Measurements from ENCODE around the gene IRS4. TPM values are rescaled to one million over a fixed set of nuclear protein-coding genes. Genes with fewer than 3 reads are reported as not detected.
A peak's percentile ranks its signal among the peaks of the same experiment; 100 is the strongest.

IRS4 gene
- total RNA-seq, 2 donors from 2014 or later = 0.57 to 1.3 TPM

DNA sequence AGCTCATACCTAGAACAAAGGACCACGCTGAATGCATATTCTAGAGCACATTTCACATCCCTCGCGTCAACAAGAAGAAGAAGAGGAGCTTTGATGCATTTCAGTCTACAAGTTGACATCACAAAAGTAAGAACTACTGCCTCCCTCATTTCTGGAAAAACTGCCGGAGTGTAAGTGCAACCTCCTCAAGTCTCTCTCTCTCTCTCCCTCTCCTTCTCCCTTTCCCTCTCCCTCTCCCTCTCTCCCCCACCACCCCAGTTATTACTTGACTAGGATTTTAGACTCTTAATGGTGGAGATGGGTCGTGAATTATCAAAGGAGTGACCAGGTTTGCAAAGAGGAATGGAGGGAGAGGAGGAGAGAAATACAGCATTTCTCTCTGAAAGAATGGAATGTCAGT, 1.4 kb upstream of the IRS4 start:
- TF ChIP-seq POLR2AphosphoS5 (IDR thresholded peaks at IDR 0.05) (no peak), POLR2A (IDR thresholded peaks at IDR 0.05) (no peak)
- TF ChIP-seq, protein P1, sequence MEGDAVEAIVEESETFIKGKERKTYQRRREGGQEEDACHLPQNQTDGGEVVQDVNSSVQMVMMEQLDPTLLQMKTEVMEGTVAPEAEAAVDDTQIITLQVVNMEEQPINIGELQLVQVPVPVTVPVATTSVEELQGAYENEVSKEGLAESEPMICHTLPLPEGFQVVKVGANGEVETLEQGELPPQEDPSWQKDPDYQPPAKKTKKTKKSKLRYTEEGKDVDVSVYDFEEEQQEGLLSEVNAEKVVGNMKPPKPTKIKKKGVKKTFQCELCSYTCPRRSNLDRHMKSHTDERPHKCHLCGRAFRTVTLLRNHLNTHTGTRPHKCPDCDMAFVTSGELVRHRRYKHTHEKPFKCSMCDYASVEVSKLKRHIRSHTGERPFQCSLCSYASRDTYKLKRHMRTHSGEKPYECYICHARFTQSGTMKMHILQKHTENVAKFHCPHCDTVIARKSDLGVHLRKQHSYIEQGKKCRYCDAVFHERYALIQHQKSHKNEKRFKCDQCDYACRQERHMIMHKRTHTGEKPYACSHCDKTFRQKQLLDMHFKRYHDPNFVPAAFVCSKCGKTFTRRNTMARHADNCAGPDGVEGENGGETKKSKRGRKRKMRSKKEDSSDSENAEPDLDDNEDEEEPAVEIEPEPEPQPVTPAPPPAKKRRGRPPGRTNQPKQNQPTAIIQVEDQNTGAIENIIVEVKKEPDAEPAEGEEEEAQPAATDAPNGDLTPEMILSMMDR (IDR thresholded peaks at IDR 0.05) = no peak
- intact Hi-C loops (cut with DNase I) = no loop called here
- no peak for DNase-seq (ENCODE audit: low spot score)
- H3K27ac ChIP-seq = no peak overlapping the region
- H3K27me3 ChIP-seq (replicated peaks; ENCODE audit: insufficient read depth) = no peaks in the 10 kb centered on the region
- 40% methylated on average over 5 of the region's 5 CpGs for WGBS
- H3K9me3 ChIP-seq = no peaks in the 10 kb centered on the region
- no peaks in the 10 kb centered on the region for H3K36me3 ChIP-seq
- no peaks in the 10 kb centered on the region for H3K4me1 ChIP-seq (replicated peaks)
- H3K4me3 ChIP-seq = no peak overlapping the region

DNA sequence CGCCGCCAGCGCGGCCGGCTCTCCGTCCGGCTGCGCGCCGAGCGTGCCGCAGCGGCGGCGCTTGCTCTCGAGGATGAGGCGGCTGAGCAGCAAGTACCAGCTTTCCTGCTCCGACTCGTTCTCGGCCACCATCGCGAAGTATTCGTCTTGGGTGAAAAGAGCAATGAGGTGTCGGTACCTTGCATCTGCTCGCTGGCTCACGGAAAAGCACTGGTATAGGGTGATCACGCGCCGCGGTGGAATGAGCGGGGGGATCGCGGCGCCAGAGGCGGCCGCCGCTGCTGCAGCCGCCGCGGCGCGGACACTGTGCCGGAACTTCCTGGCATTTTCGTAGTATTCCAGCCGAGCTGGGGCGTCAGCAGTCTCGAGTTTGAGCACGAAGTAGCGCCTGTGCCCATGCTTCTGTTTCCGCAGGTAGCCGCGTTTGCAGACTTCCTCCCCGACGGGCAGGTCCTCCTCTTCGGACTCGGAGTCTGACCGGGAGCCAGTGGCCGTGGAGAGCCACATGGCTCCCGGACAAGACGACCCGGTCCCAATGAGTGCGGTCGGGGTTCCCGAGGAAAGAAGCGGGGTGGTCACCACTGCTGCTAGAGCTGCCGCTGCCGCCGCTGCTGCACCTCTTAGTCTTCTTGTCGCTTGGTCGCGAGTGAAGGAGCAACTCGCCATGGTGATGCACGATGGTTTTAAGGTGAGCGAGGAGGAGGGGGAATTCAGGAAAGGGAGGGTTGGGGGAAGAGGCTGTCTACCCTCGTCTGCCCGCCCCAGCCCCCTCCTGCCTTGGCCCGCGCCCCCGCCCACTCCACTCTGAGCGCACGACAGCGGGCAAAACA, 469 bp downstream of the IRS4 start:
- Histone ChIP-seq H3K4me3 (peak overlapping the region; percentile 29 to 38), H3K27ac (no peak overlapping the region), H3K4me1 (replicated peaks) (no peaks in the 10 kb centered on the region), H3K9me3 (no peaks in the 10 kb centered on the region), H3K27me3 (replicated peaks; ENCODE audit: insufficient read depth) (no peaks in the 10 kb centered on the region), H3K36me3 (no peaks in the 10 kb centered on the region)
- no peak for DNase-seq (ENCODE audit: low spot score)
- 0% methylated on average over 17 of the region's 82 CpGs for WGBS
- intact Hi-C loops (cut with DNase I) = no loop called here
- TF ChIP-seq POLR2AphosphoS5 (IDR thresholded peaks at IDR 0.05) = no peak
- TF ChIP-seq POLR2A (IDR thresholded peaks at IDR 0.05) = no peak
- TF ChIP-seq, protein P1 (IDR thresholded peaks at IDR 0.05) = no peak

GRCh38 chrX:108735091-108735678, 1.2 kb downstream of the IRS4 start:
- no peak for TF ChIP-seq POLR2AphosphoS5 (IDR thresholded peaks at IDR 0.05)
- TF ChIP-seq, protein P1 (IDR thresholded peaks at IDR 0.05) = peak in 1 of 4 experiments; percentile 12
- H3K9me3 ChIP-seq = no peaks in the 10 kb centered on the region
- intact Hi-C loops (cut with DNase I) = no loop called here
- no peaks in the 10 kb centered on the region for H3K36me3 ChIP-seq
- no peaks in the 10 kb centered on the region for H3K4me1 ChIP-seq (replicated peaks)
- H3K4me3 ChIP-seq = peak overlapping the region; percentile 29 to 38
- peak; percentile 7 for DNase-seq (ENCODE audit: low spot score)
- no peaks in the 10 kb centered on the region for H3K27me3 ChIP-seq (replicated peaks; ENCODE audit: insufficient read depth)
- WGBS = 0% methylated on average over 5 of the region's 36 CpGs
- no peak overlapping the region for H3K27ac ChIP-seq

DNA sequence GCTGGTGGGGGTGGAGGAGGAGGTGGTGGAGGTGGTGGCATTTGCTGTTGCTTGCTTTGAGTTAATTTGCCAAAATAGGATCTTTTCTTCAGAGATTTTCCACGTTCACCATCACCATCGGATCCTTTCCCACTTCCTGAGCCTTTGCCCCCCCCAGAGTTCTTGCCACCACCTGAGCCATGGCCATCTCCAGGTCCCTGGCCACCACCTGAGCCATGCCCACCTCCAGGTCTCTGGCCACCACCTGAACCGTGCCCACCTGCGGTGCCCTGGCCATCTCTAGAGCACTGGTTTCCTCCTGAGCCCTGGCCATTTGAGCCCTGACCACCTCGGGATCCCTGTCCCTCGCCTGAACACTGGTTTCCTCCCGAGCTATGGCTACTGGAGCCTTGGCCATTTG, 1.9 kb downstream of the IRS4 start:
- Histone ChIP-seq H3K36me3 (no peaks in the 10 kb centered on the region), H3K9me3 (no peaks in the 10 kb centered on the region), H3K4me3 (no peak overlapping the region), H3K27me3 (replicated peaks; ENCODE audit: insufficient read depth) (no peaks in the 10 kb centered on the region), H3K27ac (no peak overlapping the region), H3K4me1 (replicated peaks) (no peaks in the 10 kb centered on the region)
- 76% methylated on average over 7 of the region's 7 CpGs for WGBS
- no peak for DNase-seq (ENCODE audit: low spot score)
- TF ChIP-seq POLR2AphosphoS5 (IDR thresholded peaks at IDR 0.05) (no peak), POLR2A (IDR thresholded peaks at IDR 0.05) (no peak)
- TF ChIP-seq, protein P1 (IDR thresholded peaks at IDR 0.05) = no peak
- intact Hi-C loops (cut with DNase I) = no loop called here
